ENCODE data around the gene TAOK2. TPM values are rescaled to one million over a fixed set of nuclear protein-coding genes. Genes with fewer than 3 reads are reported as not detected.

Gene TAOK2
- total and polyA plus RNA-seq, 2 of the 4 experiments (the other 2 are of a cell fraction) = 23.0 to 31.7 TPM

DNA sequence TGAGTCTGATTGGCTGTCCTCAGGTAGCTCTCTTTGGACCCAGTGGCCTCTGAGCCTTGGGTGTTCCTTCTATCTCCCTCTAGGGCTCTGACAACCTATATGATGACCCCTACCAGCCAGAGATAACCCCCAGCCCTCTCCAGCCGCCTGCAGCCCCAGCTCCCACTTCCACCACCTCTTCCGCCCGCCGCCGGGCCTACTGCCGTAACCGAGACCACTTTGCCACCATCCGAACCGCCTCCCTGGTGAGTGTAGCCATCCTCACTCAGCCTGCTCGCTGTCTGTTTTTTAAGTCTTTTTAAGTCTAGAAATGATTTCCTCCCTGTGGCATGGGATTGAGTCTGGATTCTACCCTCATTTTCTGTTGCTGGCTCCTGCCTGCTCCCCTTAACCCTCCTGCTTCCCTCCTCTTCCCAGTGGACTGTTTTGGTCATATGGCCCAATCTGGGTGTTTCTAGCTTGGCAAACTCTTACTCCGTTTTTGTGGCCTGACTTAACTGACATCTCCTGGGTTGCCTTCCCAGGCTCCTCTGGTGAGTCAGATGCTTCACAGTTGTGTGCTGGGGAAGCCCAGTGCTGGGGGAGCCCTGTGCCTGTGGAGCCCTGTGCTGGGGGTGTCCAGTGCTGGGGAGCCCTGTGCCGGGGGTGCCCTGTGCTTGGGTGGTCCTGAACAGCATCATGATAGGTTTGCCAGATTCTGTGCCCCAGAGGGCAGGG is 9.9 kb downstream of the TAOK2 start:
- CTCF ChIA-PET = interaction anchor here (1.3 kb wide), 1 partner anchor 10 kb away, joined by 3 read pairs; the partner anchor contains the start of gene TAOK2
- in situ Hi-C loops (cut with MboI; ENCODE audit: low sequenced_read_pairs) = no loop called here
- Histone ChIP-seq H3K4me3 (ENCODE audit: insufficient read depth, low read depth, low read length) (no peak overlapping the region), H3K23ac (ENCODE audit: low read depth, low read length) (no peak overlapping the region), H3K4me1 (ENCODE audit: control insufficient read depth, insufficient read depth, low read length) (no peaks in the 10 kb centered on the region), H4K91ac (ENCODE audit: insufficient read depth, low read depth, low read length) (no peak overlapping the region), H3K9ac (ENCODE audit: low read depth, low read length) (no peak overlapping the region), H3K36me3 (ENCODE audit: control insufficient read depth, insufficient read depth, low read length) (peaks cover 84% of the 10 kb centered on the region), H3K4me2 (ENCODE audit: low read depth, low read length) (no peak overlapping the region), H2BK120ac (ENCODE audit: low read depth, low read length) (no peak overlapping the region), H4K5ac (ENCODE audit: low read depth, low read length) (no peak overlapping the region), H2AK9ac (replicated peaks; ENCODE audit: low read depth, low read length, poor library complexity) (no peak overlapping the region), H3K4ac (ENCODE audit: low read depth, low read length) (no peak overlapping the region), H3K27ac (ENCODE audit: insufficient read depth, low read length) (no peak overlapping the region), H2BK5ac (ENCODE audit: low read depth, low read length, poor library complexity, severe bottlenecking) (no peak overlapping the region), H3K9me3 (ENCODE audit: control insufficient read depth, insufficient read depth, low read length) (no peaks in the 10 kb centered on the region), H4K8ac (ENCODE audit: low read depth in 2 of 2, low read length in 2 of 2) (no peak overlapping the region), H2AFZ (replicated peaks; ENCODE audit: low read length, poor library complexity) (no peak overlapping the region), H2BK15ac (ENCODE audit: low read depth, low read length) (no peak overlapping the region), H3K79me1 (ENCODE audit: low read depth in 1 of 2, low read length in 2 of 2) (peaks cover 11 to 25% of the 10 kb centered on the region in 2 experiments; a peak in 2 of 4 replicates), H3K14ac (replicated peaks; ENCODE audit: low read depth, low read length) (no peak overlapping the region), H2BK20ac (ENCODE audit: low read depth, low read length) (no peak overlapping the region), H3K9me1 (ENCODE audit: insufficient read depth, low read length) (0 out of 2 replicates have a peak, but pooled peaks cover 3% of the 10 kb centered on the region), H3K27me3 (ENCODE audit: control insufficient read depth, insufficient read depth, low read length) (no peaks in the 10 kb centered on the region), H4K20me1 (ENCODE audit: insufficient read depth, low read length) (no peaks in the 10 kb centered on the region; the same call in 1 of the 2 replicates), H3K56ac (ENCODE audit: extremely low read depth, insufficient read depth, low read length) (no peak overlapping the region), H2AK5ac (ENCODE audit: low read depth, low read length) (no peak overlapping the region), H3K18ac (ENCODE audit: low read depth, low read length) (no peak overlapping the region)
- BruUV-seq (replicated peaks) = no TSS peak
- ATAC-seq (ENCODE audit: low read depth) (peak; percentile 76), DNase-seq (peak; percentile 64)
- intact Hi-C loops (cut with micrococcal nuclease) = no loop called here
- POLR2A ChIA-PET (ENCODE audit: unreplicated experiment) = no interaction called here
- TF ChIP-seq, protein P1, sequence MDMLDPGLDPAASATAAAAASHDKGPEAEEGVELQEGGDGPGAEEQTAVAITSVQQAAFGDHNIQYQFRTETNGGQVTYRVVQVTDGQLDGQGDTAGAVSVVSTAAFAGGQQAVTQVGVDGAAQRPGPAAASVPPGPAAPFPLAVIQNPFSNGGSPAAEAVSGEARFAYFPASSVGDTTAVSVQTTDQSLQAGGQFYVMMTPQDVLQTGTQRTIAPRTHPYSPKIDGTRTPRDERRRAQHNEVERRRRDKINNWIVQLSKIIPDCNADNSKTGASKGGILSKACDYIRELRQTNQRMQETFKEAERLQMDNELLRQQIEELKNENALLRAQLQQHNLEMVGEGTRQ (IDR thresholded peaks at IDR 0.05; ENCODE audit: low read depth, low read length) = peak; percentile 65; the same call in 1 of the 2 replicates
- TF ChIP-seq, protein P2, sequence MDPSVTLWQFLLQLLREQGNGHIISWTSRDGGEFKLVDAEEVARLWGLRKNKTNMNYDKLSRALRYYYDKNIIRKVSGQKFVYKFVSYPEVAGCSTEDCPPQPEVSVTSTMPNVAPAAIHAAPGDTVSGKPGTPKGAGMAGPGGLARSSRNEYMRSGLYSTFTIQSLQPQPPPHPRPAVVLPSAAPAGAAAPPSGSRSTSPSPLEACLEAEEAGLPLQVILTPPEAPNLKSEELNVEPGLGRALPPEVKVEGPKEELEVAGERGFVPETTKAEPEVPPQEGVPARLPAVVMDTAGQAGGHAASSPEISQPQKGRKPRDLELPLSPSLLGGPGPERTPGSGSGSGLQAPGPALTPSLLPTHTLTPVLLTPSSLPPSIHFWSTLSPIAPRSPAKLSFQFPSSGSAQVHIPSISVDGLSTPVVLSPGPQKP (IDR thresholded peaks at IDR 0.05; ENCODE audit: borderline replicate concordance, low read depth, low read length) = no peak
- WGBS, 2 experiments (ENCODE audit: extremely low coverage in 2 of 2, insufficient read length in 1 of 2) = 87% methylated on average over 3 of the region's 12 CpGs; no CpG with 5 or more reads in 1 of the 2 experiments
- dilution Hi-C loops (cut with HindIII; ENCODE audit: low sequenced_read_pairs, unreplicated experiment) = no loop called here
